HG03378 (cell line): ENCODE results near the gene MECR.

ENCODE experiments used
- ATAC-seq: cut with Tn5 transposase; IDR thresholded peaks from one replicate; pipeline ENCODE4 v1.9.1; 2021; ENCODE audit warnings: mild to moderate bottlenecking, moderate library complexity; ENCODE audit not compliant: unreplicated experiment

Gene MECR

GRCh38 chr1:29255134-29255666 lies 24.5 kb upstream of the MECR start:
- ATAC-seq = no peak

GRCh38 chr1:29254346-29254745 lies 23.6 kb upstream of the MECR start:
- ATAC-seq = no peak

- no peak for ATAC-seq
Observed at GRCh38 chr1:29253180-29253579, 22.4 kb upstream of the MECR start.

- no peak for ATAC-seq
Observed at GRCh38 chr1:29251164-29252124, 20.7 kb upstream of the MECR start.

GRCh38 chr1:29249951-29250581 lies 19.3 kb upstream of the MECR start:
- ATAC-seq = no peak

GRCh38 chr1:29249170-29249691 lies 18.5 kb upstream of the MECR start:
- ATAC-seq = no peak

- no peak for ATAC-seq
Observed at GRCh38 chr1:29248409-29248808, 17.7 kb upstream of the MECR start.

- ATAC-seq = no peak
Observed at GRCh38 chr1:29247571-29248273, 17.0 kb upstream of the MECR start.

- ATAC-seq = no peak
Observed at GRCh38 chr1:29247044-29247443, 16.3 kb upstream of the MECR start.

- ATAC-seq = no peak
Observed at GRCh38 chr1:29245876-29246275, 15.1 kb upstream of the MECR start.

GRCh38 chr1:29245261-29245660 lies 14.5 kb upstream of the MECR start:
- ATAC-seq = no peak

- no peak for ATAC-seq
Observed at GRCh38 chr1:29243871-29244200, 13.1 kb upstream of the MECR start.

- ATAC-seq = no peak
Observed at GRCh38 chr1:29243023-29243870, 12.5 kb upstream of the MECR start.

- no peak for ATAC-seq
Observed at GRCh38 chr1:29240986-29241385, 10.3 kb upstream of the MECR start.

GRCh38 chr1:29240400-29240837 lies 9.7 kb upstream of the MECR start:
- no peak for ATAC-seq

- ATAC-seq = no peak
Observed at GRCh38 chr1:29239142-29239541, 8.4 kb upstream of the MECR start.

- no peak for ATAC-seq
Observed at GRCh38 chr1:29238620-29239002, 7.9 kb upstream of the MECR start.

- no peak for ATAC-seq
Observed at GRCh38 chr1:29237852-29238619, 7.3 kb upstream of the MECR start.

GRCh38 chr1:29237129-29237821 lies 6.5 kb upstream of the MECR start:
- ATAC-seq = no peak
